Liver (tissue), 9 donors: ENCODE results near the gene IRX3. TPM values are rescaled to one million over a fixed set of nuclear protein-coding genes. Genes with fewer than 3 reads are reported as not detected.

Source experiments
- DNase-seq: peaks from one replicate; pipeline ENCODE4 v3.0.0-alpha.2; 2017; ENCODE audit warnings: low spot score
- H3K27ac ChIP-seq, 2 donors: one replicate each; pipeline ENCODE4 v1.7.0; 2013; ENCODE audit warnings: inconsistent platforms in 2 of 2, low read length in 2 of 2, control low read depth in 1 of 2, low read depth in 1 of 2, mild to moderate bottlenecking in 1 of 2
- H3K27me3 ChIP-seq, 4 donors: one replicate each; pipeline versions ENCODE4 v1.6.1 to v1.7.0; 2013; ENCODE audit warnings: low read length in 3 of 4, inconsistent platforms in 1 of 4, mild to moderate bottlenecking in 1 of 4, moderate library complexity in 1 of 4; ENCODE audit not compliant: control insufficient read depth in 4 of 4, insufficient read depth in 4 of 4
- H3K36me3 ChIP-seq, 4 donors: one replicate each; pipeline versions ENCODE4 v1.6.1 to v1.7.0; 2013; ENCODE audit warnings: low read length in 3 of 4, mild to moderate bottlenecking in 3 of 4, low read depth in 1 of 4, moderate library complexity in 1 of 4; ENCODE audit not compliant: control insufficient read depth in 4 of 4, insufficient read depth in 3 of 4
- H3K4me1 ChIP-seq, 4 donors: one replicate each; pipeline versions ENCODE4 v1.6.1 to v1.7.0; 2013; ENCODE audit warnings: low read length in 3 of 4, mild to moderate bottlenecking in 3 of 4, moderate library complexity in 1 of 4; ENCODE audit not compliant: control insufficient read depth in 4 of 4, insufficient read depth in 4 of 4
- H3K4me3 ChIP-seq, 3 donors: one replicate each; pipeline versions ENCODE4 v1.6.1 to v1.7.0; 2013; ENCODE audit warnings: low read length in 3 of 3, control low read depth in 1 of 3, low read depth in 1 of 3, mild to moderate bottlenecking in 1 of 3
- H3K9ac ChIP-seq, 2 donors: one replicate each; pipeline ENCODE4 v1.7.0; 2013; ENCODE audit warnings: low read length in 2 of 2, mild to moderate bottlenecking in 2 of 2, moderate library complexity in 2 of 2, control low read depth in 1 of 2, low read depth in 1 of 2
- H3K9me3 ChIP-seq, 4 donors: one replicate each; pipeline versions ENCODE4 v1.6.1 to v1.7.0; 2013; ENCODE audit warnings: low read length in 3 of 4; ENCODE audit not compliant: control insufficient read depth in 4 of 4
- CTCF ChIP-seq: fragments of 150-350 bp; IDR thresholded peaks from 2 replicates; pipeline ENCODE4 v1.5.1; 2017; ENCODE audit warnings: improper control_type of control experiment, low read depth, low read length; ENCODE audit not compliant: missing input control
- EGR1 ChIP-seq, 2 donors: IDR thresholded peaks; 2 replicates each; pipeline ENCODE4 v1.6.1; 2016 to 2018; ENCODE audit warnings: antibody characterized with exemption in 2 of 2, low read depth in 2 of 2
- FOXA1 ChIP-seq: IDR thresholded peaks from 2 replicates; pipeline ENCODE4 v1.6.1; 2016; ENCODE audit warnings: antibody characterized with exemption
- FOXA2 ChIP-seq: IDR thresholded peaks from 2 replicates; pipeline ENCODE4 v1.6.1; 2016; ENCODE audit warnings: antibody characterized with exemption
- HNF4A ChIP-seq, 2 donors: conservative IDR thresholded peaks; 2 replicates each; pipeline ENCODE4 v1.6.1; 2016; ENCODE audit warnings: antibody characterized with exemption in 2 of 2, mild to moderate bottlenecking in 2 of 2
- HNF4G ChIP-seq: IDR thresholded peaks from 2 replicates; pipeline ENCODE4 v1.6.1; 2016; ENCODE audit warnings: antibody characterized with exemption
- JUND ChIP-seq, 2 donors: IDR thresholded peaks; 2 replicates each; pipeline ENCODE4 v1.6.1; 2016; ENCODE audit warnings: antibody characterized with exemption in 2 of 2
- MAX ChIP-seq: IDR thresholded peaks from 2 replicates; pipeline ENCODE4 v1.6.1; 2016; ENCODE audit warnings: antibody characterized with exemption
- NR2F2 ChIP-seq: IDR thresholded peaks from 2 replicates; pipeline ENCODE4 v1.6.1; 2016; ENCODE audit warnings: antibody characterized with exemption
- RAD21 ChIP-seq, 2 donors: IDR thresholded peaks; 2 replicates each; pipeline ENCODE4 v1.6.1; 2016; ENCODE audit warnings: antibody characterized with exemption in 2 of 2, mild to moderate bottlenecking in 2 of 2
- REST ChIP-seq: IDR thresholded peaks from 2 replicates; pipeline ENCODE4 v1.6.1; 2016; ENCODE audit warnings: antibody characterized with exemption, mild to moderate bottlenecking
- RXRA ChIP-seq, 2 donors: IDR thresholded peaks; 2 replicates each; pipeline ENCODE4 v1.6.1; 2017 to 2018; ENCODE audit warnings: antibody characterized with exemption in 2 of 2, mild to moderate bottlenecking in 1 of 2
- SP1 ChIP-seq: IDR thresholded peaks from 2 replicates; pipeline ENCODE4 v1.6.1; 2018; ENCODE audit warnings: antibody characterized with exemption, mild to moderate bottlenecking
- YY1 ChIP-seq: IDR thresholded peaks from 2 replicates; pipeline ENCODE4 v1.6.1; 2016; ENCODE audit warnings: antibody characterized with exemption, mild to moderate bottlenecking
- ZBTB33 ChIP-seq: IDR thresholded peaks from 2 replicates; pipeline ENCODE4 v1.6.1; 2016; ENCODE audit warnings: antibody characterized with exemption
- WGBS: extraction: QIAGEN DNeasy Blood & Tissue Kit; methylation state at CpG from one replicate; pipeline ENCODE4 v1.1.7; 2013; 5-methylcytosine and 5-hydroxymethylcytosine counted together
- polyA plus RNA-seq, 2 donors: library from polyadenylated mRNA; stranded (reverse) in 1 of 2; unstranded in 1 of 2; fragments of 200-250 nt in 1 of 2; fragments of >200 nt in 1 of 2; fragmentation: Nextera tagmentation in 1 of 2; extraction: Ambion mirVana in 1 of 2; gene quantifications; one replicate each; pipeline versions ENCODE4 v1.2.1 to v1.2.3, GENCODE V29; 2013 to 2015
- total RNA-seq, 2 donors: library from RNA; depleted of rRNA; stranded (reverse); fragments of >200 nt; gene quantifications; one replicate each; pipeline ENCODE4 v1.2.3, GENCODE V29; 2014
- donor health status: healthy.
- donor health status: healthy.
- donor health status: healthy.
- donor health status: healthy.
- donor health status: healthy.

Gene IRX3
- total and polyA plus RNA-seq, 4 donors: 0.53 to 0.59 TPM; not detected in 2

GRCh38 chr16:54318941-54319340 lies 32.4 kb upstream of the IRX3 start:
- Histone ChIP-seq H3K27me3 (peaks cover 0 to 2% (median 0%) of the 10 kb centered on the region in 4 donors), H3K9me3 (no peaks in the 10 kb centered on the region), H3K4me1 (no peaks in the 10 kb centered on the region), H3K4me3 (no peak overlapping the region), H3K9ac (no peak overlapping the region), H3K36me3 (no peaks in the 10 kb centered on the region), H3K27ac (no peak overlapping the region)
- no peak for DNase-seq
- no peak for TF ChIP-seq ZBTB33
- TF ChIP-seq RAD21 (IDR thresholded peaks at IDR 0.05): no peak
- TF ChIP-seq EGR1 (IDR thresholded peaks at IDR 0.05; ENCODE audit: low read depth in 2 of 2): no peak
- TF ChIP-seq HNF4G: no peak
- TF ChIP-seq FOXA2: no peak
- no peak for TF ChIP-seq REST
- no peak for TF ChIP-seq HNF4A (conservative IDR thresholded peaks at IDR 0.05)
- TF ChIP-seq NR2F2: no peak
- no peak for TF ChIP-seq CTCF
- WGBS: 91% methylated on average over 1 of the region's 1 CpG

- H3K9ac ChIP-seq: no peak overlapping the region
- no peak overlapping the region for H3K27ac ChIP-seq
- H3K9me3 ChIP-seq: no peaks in the 10 kb centered on the region
- no peak overlapping the region for H3K4me3 ChIP-seq
- 90% methylated on average over 15 of the region's 15 CpGs for WGBS
- H3K36me3 ChIP-seq: no peaks in the 10 kb centered on the region
- H3K27me3 ChIP-seq: peaks cover 0 to 2% (median 0%) of the 10 kb centered on the region in 4 donors
- DNase-seq: no peak
- no peak for TF ChIP-seq REST
- TF ChIP-seq FOXA2: no peak
- TF ChIP-seq ZBTB33: no peak
- no peak for TF ChIP-seq FOXA1
- no peak for TF ChIP-seq HNF4A (conservative IDR thresholded peaks at IDR 0.05)
- no peak for TF ChIP-seq RAD21 (IDR thresholded peaks at IDR 0.05)
- TF ChIP-seq CTCF: no peak
- no peak for TF ChIP-seq NR2F2
- TF ChIP-seq MAX: no peak
- TF ChIP-seq JUND (IDR thresholded peaks at IDR 0.05): no peak
- TF ChIP-seq EGR1 (IDR thresholded peaks at IDR 0.05; ENCODE audit: low read depth in 2 of 2): no peak
- TF ChIP-seq HNF4G: no peak
- TF ChIP-seq SP1: no peak
- no peak for TF ChIP-seq YY1
- TF ChIP-seq RXRA (IDR thresholded peaks at IDR 0.05): no peak
- no peaks in the 10 kb centered on the region for H3K4me1 ChIP-seq
Observed at GRCh38 chr16:54317101-54317611, 30.6 kb upstream of the IRX3 start.
